ENCODE measurements around the gene CD27. TPM values are rescaled to one million over a fixed set of nuclear protein-coding genes. Genes with fewer than 3 reads are reported as not detected.

Gene CD27
- total RNA-seq: not detected in 2 replicates

GRCh38 chr12:6444704-6445688 is at the start of gene CD27:
Gene CD27 (plus strand): TSS chr12:6444955. CDS start chr12:6445096, 141 bp downstream.

GRCh38 chr12:6451348-6452244 is 6.8 kb downstream of the CD27 start, which contains the start of gene TAPBPL:
Gene TAPBPL (plus strand): TSS chr12:6452042. CDS start chr12:6452249, 207 bp downstream.

GRCh38 chr12:6470375-6471163 is 25.8 kb downstream of the CD27 start, which contains the start of gene VAMP1:
Gene VAMP1 (minus strand): TSS chr12:6470677. CDS start chr12:6470531, 146 bp downstream.

GRCh38 chr12:6492838-6493496 is 48.2 kb downstream of the CD27 start, which contains the start of gene MRPL51:
Gene MRPL51 (minus strand): TSS chr12:6493262. CDS start chr12:6493136, 126 bp downstream.

GRCh38 chr12:6493497-6494257 is 48.9 kb downstream of the CD27 start, which contains the start of gene NCAPD2:
Gene NCAPD2 (plus strand): TSS chr12:6494102. CDS start chr12:6495099, 997 bp downstream.

Other genes with a start within 250 kb of the CD27 start
- gene CD9, start 244.6 kb upstream of the CD27 start, total RNA-seq: 37.0 and 144 TPM in 2 replicates
- gene PLEKHG6, start 134.3 kb upstream of the CD27 start, total RNA-seq: 0.26 and 0.32 TPM in 2 replicates
- 241 and 342 TPM in 2 replicates for gene TNFRSF1A, start 102.9 kb upstream of the CD27 start, total RNA-seq
- 1.3 and 5.2 TPM in 2 replicates for gene SCNN1A, start 69.4 kb upstream of the CD27 start, total RNA-seq
- 131 and 197 TPM in 2 replicates for gene LTBR, start 60.8 kb upstream of the CD27 start, total RNA-seq
- gene TAPBPL, start 7.1 kb downstream of the CD27 start, total RNA-seq: 5.8 and 14.5 TPM in 2 replicates
- 2.6 and 20.4 TPM in 2 replicates for gene VAMP1, start 25.7 kb downstream of the CD27 start, total RNA-seq
- gene MRPL51, start 48.3 kb downstream of the CD27 start, total RNA-seq: 84.3 and 110 TPM in 2 replicates
- 40.1 and 98.9 TPM in 2 replicates for gene NCAPD2, start 49.1 kb downstream of the CD27 start, total RNA-seq
- gene GAPDH, start 89.6 kb downstream of the CD27 start, total RNA-seq: 6,589 and 9,177 TPM in 2 replicates
- gene IFFO1, start 111.1 kb downstream of the CD27 start, total RNA-seq: 7.5 and 7.7 TPM in 2 replicates
- gene NOP2, start 123.3 kb downstream of the CD27 start, total RNA-seq: 6.9 and 17.1 TPM in 2 replicates
- 210 and 238 TPM in 2 replicates for gene CHD4, start 162.4 kb downstream of the CD27 start, total RNA-seq
- 0.65 TPM in 1 of 2 replicates, not detected in the other for gene LPAR5, start 191.0 kb downstream of the CD27 start, total RNA-seq
- gene ACRBP, start 202.5 kb downstream of the CD27 start, total RNA-seq: 0.13 and 0.72 TPM in 2 replicates
- 24.4 and 89.2 TPM in 2 replicates for gene ING4, start 218.2 kb downstream of the CD27 start, total RNA-seq
- gene ZNF384, start 244.4 kb downstream of the CD27 start, total RNA-seq: 16.8 and 39.4 TPM in 2 replicates